ENCODE measurements around the gene RAP2A. TPM values are rescaled to one million over a fixed set of nuclear protein-coding genes. Genes with fewer than 3 reads are reported as not detected.

Gene RAP2A
- 14.1 and 18.8 TPM in 2 replicates for total RNA-seq

GRCh38 chr13:97433727-97434396 is at the start of gene RAP2A:
Gene RAP2A, plus strand, starts transcription at chr13:97434169. Its CDS starts 302 bp downstream, at chr13:97434471.

Other genes starting within 250 kb of the RAP2A start
- 49.3 and 65.4 TPM in 2 replicates for gene MBNL2, start 211.8 kb upstream of the RAP2A start, total RNA-seq

Data from myometrial cell (primary cell).